HG03196 (cell line): ENCODE data around the gene ITGB8.
A peak's percentile ranks its signal among the peaks of the same experiment; 100 is the strongest.
"Not testable (repeated sequence)": the region's sequence is repeated elsewhere in the genome, so short reads cannot be mapped to it uniquely, and the experiment has no call there.

Source experiments
- ATAC-seq: cut with Tn5 transposase; IDR thresholded peaks from one replicate; pipeline ENCODE4 v1.9.1; 2021; ENCODE audit not compliant: unreplicated experiment

The ITGB8 gene

DNA sequence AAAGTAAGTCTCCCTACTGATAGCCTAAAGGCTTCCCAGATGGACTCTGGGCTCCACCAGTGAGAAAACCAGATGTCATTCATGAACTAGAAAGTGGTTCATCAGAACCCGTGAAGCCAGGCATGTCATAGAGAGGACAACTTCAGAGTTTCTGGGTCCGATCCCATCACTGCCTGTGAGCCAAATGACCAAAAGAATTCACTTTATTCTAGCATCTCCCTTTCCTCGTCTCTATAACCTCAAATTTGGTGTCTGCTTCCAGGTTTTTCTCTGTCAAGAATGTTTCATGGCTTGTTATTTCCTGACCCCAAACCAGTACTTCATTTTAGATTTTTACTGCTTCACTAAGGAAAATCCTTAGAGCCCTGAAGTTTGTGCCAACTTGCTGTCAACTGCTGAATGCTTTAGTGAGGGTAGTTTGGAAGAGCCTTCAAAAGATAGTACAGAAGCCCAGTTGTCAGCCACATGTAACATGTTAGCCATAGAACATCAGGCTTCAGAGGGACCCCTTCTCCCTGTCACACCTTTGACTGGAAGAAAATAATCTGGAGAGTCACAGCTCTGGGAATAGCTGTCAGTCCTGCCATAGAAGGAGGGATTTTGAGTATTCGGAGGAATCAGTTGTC, 34.0 kb downstream of the ITGB8 start:
- no peak for ATAC-seq

DNA sequence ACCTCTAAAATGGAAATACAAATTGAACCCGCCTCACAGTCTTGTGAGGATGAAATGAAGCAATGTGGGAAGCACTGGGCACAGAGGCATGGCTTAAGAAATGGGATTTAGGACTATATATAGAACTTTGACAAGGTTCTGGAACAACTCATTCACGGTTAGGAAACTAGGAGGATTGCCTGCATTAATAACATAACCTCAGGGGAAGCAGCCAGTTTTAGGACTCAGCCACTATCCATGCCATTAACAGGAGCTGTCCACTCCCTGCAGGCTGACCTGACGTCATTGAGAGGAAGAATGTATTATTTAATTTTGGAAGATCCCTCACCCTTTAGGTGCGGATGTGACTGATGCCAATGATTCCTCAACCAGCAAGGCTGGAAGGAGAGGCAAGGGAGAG, 34.8 kb downstream of the ITGB8 start:
- no peak for ATAC-seq

DNA sequence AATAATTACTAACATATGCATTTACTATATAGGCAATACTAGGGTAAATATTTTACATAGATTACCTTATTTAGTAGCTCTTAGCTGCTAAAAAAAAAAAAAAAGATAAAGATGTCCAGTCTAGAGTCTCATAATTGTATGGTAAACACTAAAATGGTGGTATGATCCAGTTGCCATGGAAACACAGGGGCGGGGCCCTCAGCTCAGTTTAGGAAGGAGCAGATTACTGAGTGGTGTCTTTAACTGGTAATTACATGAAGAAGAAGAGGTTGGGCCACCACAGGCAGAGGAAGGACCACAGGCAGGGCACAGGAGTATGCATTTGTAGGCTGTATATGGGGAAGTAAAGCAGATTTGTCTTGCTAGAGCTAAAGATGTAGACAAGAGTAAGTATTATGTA, 43.7 kb downstream of the ITGB8 start:
- no peak for ATAC-seq

DNA sequence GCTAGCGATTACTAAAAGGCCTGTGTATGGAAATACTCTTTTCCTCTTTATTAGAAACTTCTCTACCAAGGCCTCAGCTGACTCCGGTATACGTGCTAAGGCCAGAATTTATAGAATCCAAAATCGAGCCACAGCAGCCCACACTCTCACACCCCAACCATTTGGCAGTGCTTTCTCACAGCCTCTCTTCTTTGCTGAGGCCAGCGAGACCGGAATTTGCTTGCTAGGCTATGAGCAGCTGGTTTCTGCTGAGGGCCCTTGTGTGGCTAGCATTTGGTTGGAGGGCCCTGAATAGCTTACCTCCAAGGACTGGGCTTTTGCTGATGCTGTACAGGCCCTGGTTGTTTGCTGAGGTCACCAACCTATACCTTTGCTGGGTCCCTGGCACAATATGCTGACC, 46.1 kb downstream of the ITGB8 start:
- no peak for ATAC-seq

DNA sequence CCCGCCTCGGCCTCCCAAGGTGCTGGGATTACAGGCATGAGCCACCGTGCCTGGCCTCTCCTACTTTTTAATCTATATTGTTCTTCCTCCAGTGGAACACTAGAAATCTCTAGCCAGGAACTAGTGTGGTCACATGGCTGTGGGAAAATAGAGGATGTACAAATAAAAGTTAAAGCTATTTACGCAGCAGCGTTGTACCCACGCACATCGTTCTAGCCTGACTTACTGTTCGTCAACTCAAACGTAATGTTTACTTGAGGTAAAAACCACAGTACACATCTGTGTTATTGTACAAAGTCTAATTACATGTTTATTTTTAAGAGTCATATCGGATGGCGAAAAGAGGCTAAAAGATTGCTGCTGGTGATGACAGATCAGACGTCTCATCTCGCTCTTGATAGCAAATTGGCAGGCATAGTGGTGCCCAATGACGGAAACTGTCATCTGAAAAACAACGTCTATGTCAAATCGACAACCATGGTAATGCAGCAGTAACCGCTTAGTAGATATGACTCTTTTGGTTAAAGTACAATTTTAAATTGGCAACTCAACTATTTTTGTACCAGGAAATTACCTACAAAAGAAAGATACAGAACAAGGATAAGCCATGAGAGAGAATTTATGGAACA, 50.8 kb downstream of the ITGB8 start:
- ATAC-seq, result no peak

DNA sequence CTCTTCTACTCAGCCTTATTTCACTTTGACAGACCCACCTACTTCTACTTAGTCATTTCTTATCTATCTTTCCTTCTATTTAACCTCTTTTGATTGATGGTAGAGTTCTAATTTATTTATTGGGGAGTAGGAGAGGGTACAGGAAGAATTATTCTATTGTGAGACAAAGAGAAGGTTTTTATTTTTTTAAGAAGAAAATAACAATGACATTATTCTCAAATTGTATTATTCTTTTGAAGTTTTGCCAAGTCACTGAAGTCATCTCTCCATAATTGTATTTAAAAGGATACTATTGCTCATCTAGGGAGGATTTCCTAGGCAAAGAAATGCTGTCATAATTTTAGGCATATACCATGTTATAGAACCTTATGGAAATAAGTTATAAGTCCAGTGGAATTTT, 52.7 kb downstream of the ITGB8 start:
- ATAC-seq, result no peak

DNA sequence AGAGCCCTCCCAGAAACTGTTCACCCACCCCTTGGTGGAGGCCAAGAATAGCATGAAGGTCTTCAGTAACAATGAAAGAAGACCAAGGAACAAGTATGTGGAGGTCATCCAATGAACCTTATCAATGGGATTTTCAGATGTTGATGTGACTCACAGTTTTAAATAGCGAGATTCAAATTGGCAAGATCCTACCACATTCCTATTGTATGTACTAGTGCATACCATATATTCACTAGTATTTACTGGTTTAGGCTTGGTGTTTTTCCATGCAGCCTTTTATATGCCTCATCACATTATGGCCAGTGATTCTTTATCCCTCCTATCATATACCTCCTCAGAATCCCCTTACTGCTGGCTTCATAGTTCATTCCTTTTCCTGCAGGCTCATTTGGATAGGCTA, 54.4 kb downstream of the ITGB8 start:
- no peak for ATAC-seq

DNA sequence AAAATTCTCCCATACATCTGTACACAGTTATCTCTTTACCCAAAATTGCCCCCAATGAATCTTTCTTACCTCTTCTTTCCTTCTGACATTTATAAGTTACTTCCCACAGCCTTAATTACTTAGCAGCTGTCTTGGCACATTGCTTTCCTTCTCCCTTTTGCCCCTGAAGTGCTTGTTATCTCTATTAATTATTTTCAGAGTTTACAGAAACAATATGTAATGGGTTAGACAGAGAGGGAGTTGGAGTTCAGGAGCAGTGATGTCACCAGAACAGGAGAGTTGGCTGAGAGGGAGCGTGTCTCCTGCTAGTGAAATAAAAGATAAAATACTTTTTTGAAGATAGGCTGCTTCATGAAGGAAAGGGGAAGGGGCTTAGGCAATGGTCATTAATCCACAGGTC, 57.4 kb downstream of the ITGB8 start:
- ATAC-seq, result no peak

DNA sequence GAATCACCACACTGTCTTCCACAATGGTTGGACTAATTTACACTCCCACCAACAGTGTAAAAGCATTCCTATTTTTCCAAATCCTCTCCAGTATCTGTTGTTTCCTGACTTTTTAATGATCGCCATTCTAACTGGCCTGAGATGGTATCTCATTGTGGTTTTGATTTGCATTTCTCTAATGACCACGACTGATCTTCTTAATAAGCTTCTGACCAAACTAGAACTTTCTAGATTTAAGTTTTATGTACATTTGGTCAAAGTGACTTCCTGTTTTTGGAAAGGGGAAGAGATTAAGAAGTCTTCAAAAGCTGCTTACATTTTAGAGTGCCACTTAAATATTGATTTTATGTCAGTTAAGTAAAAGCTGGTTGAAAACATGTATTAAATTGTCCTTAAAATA, 58.5 kb downstream of the ITGB8 start:
- not testable (repeated sequence) for ATAC-seq

DNA sequence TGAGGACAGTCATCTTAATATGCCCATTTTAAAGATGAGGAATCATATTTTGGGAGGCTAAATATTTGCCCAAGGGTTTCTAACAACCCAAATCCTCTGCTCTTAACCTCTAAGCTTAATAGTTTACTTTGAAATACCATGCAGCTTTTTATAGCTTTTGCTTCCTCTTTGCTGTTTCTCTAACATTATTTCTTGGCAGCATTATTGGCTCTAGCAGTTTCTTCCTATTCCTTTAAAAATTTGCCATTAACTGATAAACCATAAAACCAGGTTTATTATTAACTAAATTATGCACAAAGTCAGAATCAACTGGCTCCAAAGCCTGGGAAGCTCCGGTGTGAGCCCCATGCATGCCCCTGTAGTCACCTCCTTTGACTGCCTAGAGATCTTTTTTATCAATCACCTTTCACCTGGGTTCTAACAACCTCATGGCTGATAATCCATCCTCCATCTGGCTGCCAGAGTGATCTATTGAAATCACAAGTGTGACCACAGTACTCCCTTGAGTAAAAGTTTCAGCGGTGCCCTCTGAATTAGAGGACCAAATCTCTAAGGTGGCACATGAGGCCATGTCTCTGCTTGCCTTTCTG, 62.4 kb downstream of the ITGB8 start:
- no peak for ATAC-seq

DNA sequence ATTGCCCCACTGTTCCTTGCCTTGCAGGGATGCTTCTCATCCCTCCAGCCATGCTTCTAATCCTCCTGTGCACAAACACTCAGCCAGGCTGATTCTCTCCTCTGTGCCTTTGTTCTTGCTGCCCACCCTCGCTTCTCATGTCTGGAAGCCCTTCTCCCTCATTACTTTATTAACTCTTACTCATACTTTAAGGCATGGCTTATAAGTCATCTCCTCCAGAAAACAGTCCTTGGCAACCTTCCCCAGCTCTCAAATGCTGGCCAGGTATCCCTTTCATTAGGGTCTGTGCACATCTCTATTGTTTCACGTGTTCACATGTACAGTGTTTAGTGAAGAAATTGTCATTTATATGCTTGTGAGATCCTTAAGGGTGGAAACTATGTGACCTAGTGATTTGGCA, 62.9 kb downstream of the ITGB8 start:
- ATAC-seq, result no peak

DNA sequence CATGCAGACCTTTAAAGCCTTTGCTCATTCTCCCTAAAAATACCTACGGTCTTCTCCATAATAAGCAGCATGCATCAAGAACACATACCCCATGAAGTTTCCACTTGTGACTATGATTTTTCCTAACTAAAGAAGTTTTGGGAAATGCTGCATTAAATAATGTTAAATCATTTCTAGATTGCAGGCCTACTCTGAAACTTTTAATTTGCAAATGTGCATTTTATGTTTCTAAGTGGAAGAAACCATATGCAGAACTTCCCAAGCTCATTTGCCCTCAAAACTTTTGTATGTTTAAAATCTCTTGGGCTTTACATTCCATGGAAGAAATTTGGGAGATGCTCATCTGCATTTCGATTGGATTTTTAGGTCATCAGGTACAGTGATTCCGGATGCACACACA, 63.6 kb downstream of the ITGB8 start:
- ATAC-seq, result no peak

DNA sequence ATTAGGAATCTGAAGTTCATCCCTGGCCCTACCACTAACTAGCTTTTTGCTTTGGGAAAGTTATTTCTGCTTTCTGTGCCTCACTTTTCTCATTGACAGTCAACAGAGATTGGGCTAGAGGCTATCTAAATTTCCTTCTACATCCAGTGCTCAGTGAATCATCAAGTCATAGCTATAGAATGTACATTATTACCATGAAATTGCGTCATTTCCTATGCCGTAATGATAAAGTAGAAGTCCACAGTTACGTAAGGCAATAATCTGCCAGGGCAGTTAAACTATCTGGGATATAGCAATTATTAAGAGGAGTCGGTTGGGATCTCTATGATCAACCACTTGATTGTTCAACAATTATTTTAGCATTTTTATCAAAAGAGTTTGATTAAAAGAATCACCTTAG, 64.4 kb downstream of the ITGB8 start:
- ATAC-seq, result no peak

DNA sequence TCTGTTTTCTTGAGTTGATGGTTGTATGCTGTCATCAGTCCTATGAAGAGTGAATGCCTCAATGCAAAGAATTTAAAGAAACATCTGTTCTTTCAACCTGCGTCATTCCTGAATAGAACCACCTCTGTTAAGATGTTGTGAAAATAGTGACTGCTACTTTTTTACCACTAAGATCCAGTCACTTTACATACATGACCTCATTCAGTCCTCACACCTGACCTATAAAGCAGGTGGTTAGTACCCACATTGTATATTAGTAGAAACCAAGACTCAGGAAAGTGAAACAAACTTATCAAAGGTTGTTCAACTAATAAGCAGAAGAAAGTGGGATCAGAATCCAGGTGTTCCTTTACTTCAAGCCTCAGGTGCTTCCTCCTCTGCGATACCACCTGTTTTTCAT, 64.8 kb downstream of the ITGB8 start:
- ATAC-seq, result peak; percentile 65

DNA sequence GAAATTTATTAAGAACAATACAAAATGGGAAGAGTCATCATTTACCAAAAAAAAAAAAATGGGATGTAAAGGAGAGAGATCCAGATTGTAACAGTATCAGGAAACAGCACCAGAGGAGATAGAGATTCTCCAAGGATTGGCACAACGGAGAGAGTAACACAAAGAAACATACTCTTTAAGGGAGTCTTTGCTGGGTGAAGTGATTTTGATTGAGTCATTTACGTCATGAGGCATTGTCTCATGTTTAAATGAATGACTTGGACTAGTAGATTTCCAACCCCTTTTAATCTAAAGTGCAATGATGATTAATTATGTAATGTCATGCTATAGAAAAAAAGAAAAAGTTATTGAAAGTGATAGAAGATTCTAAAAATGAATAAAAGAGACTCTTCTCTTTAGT, 68.8 kb downstream of the ITGB8 start:
- no peak for ATAC-seq

DNA sequence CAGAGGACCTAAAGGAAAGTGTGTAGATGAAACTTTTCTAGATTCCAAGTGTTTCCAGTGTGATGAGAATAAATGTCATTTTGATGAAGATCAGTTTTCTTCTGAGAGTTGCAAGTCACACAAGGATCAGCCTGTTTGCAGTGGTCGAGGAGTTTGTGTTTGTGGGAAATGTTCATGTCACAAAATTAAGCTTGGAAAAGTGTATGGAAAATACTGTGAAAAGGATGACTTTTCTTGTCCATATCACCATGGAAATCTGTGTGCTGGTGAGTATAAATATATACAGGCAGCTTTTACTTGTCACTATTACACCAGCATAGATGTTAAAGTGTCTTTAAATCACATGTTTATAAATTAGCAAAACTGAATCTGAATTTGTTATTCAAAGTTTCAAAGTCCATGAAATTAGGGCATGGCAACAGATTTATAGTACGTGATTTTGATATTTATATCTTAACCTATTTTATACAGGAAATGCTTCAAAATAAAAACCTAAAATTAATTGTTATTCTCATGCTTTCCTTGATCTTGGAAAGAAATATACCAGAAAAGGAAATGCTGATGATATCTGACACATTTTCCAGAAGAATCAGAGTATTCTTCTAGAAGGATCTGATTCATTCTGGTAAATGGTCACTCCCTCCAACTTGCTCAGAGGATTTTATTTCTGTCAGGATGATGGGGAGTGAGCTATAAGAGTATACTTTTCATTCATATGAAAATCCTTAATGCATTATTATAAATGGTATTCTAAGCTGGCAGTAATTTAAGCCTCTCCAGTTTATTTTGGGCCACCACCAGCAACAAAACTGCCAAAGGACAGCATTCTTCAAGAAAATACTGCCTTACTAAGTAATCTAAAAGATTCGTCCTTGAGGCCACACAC, 71.4 kb downstream of the ITGB8 start:
- ATAC-seq, result no peak

DNA sequence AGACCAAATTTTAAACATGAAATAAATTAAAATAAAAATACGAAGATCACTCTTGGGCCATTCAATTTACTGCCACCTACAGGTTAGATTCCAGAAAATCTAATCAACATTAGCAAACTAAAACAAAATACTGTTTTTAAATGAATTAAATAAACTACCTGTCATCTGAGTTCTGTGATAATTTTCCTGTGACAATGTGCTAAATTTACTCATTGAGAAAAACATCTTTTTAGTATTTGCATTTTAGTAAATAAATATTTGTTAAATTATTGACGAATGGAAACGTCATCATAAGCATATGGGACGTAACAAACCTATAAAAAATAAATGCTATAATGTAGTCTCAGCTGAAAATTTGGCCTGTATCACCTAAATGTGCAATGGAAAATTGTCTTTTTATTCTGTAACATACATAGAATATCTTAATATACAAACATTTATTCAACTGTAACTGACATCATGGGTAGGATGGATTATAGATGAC, 72.1 kb downstream of the ITGB8 start:
- no peak for ATAC-seq

DNA sequence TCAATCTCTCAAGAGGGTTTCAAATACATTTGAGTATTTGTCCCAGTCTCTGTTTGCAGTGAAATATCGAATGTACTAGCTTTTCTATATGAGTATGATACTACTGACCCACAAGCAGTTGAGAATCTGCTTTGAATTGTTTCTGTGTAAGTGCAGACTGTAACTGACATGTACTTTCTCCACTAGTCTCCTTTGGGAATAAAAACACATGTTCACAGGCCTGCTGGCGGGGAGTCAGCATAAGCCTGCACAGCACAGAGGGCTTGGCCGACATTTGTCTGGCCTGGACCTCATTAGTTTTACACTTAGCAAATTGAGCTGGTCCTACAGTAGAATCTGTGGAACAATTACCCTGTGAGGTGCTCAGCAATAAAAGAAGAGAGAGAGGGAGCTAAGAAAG, 72.6 kb downstream of the ITGB8 start:
- ATAC-seq, result no peak

DNA sequence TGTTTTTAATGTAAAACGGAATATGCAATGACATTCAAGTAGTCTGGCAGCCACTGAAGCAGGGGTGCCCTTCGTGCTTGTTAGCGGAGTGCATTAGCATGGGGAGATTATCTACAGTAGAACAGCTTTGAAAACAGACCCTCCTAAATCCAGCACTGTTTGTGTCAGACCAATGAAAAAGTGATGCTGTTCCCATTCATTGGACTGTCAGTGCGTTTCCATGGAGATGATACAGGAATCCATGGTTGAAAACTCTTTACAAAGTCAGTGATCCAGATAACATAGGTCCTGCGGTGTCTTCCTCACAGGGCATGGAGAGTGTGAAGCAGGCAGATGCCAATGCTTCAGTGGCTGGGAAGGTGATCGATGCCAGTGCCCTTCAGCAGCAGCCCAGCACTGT, 73.6 kb downstream of the ITGB8 start:
- ATAC-seq, result no peak

DNA sequence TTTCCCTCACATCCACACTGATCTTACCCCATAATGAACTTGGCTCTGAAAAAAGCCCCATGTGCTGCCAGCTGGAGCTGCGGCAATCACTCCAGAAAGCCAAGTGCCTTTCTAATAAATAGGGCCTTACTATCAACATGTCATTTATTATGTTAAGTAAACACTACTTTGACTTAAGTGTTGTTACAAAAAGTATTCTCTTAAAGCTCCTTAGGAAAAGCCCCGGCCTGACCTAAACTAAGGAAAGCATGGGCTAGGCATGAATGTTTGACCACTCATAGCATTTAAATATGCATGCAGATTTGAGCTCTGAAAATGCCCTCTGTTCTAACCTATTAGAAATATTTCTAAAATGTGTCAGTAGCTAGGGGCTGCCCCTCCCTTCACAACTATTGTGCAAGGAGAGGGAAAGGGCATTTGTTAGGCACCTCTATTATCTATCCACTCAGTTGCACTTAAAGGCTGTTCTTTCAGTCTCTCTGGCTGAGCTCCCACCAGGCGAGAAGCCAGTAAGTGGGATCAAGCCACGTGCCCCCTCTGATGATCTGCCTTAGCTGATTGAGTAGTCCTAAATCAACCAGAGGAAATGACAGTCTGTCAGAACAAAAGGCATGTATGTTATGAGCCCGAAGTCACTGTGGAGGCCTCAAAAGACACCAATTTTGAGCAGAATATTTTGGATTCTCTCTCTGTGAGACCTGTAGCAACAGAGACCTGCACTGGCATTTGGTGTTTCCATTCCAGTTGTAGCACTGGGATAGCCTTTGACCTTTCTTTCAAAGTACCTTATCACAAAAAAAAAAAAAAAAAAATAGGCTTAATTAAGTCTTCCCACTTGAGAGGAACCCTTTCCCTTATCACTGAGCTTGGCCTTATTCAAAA, 77.1 kb downstream of the ITGB8 start:
- no peak for ATAC-seq

DNA sequence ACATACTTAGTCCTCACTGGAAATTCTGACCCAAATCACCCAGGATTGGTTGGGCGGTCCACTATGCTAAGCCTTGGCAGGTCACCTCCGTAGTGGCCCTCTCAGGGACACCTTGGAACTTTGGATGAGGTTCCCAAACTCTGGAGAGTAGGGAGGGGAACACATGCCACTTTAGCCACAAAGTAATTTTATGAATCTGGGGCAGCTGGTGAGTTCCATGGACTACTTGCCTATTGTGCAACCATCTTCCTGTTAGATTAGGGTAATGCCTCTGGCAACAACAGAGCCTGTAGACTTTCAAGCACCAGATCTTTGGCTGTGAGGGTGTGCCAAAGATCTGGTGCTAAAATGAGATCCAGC, 77.7 kb downstream of the ITGB8 start:
- no peak for ATAC-seq
